ENCODE results near the gene GRID1. TPM values are rescaled to one million over a fixed set of nuclear protein-coding genes. Genes with fewer than 3 reads are reported as not detected.

The GRID1 gene
- polyA plus RNA-seq, 1 of the 3 experiments (the other 2 are of a cell fraction): 0.13 TPM

- TF ChIP-seq RXRA (IDR thresholded peaks at IDR 0.05; ENCODE audit: borderline replicate concordance, low read depth): no peak
Measured at GRCh38 chr10:86249794-86250193, 116.8 kb downstream of the GRID1 start (continued).

DNA sequence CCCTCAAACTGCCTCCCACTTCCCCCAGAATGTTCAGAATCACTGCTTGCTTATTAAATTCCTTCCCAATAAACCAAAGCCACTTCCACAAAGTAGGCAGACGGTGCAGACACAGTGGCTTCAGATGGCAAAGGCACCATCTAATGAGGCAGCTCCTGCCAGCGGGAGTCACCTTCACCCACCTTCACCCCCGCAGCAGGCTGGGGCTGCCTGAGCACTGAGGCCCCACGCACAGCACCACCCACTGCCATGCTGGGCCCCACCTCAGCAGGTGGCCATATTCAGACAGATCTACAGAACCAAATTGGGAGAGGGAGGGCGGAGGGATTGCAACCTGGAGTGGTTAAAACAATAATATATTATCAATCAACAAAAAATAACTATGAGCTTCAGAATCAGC is 118.5 kb downstream of the GRID1 start:
- Histone ChIP-seq H3K4me3 (ENCODE audit: low read depth in 2 of 2, low read length in 1 of 2) (no peak overlapping the region), H4K20me1 (ENCODE audit: insufficient read depth) (no peaks in the 10 kb centered on the region), H3F3A (replicated peaks; ENCODE audit: insufficient read depth) (no peaks in the 10 kb centered on the region), H3K27me3 (ENCODE audit: insufficient read depth) (no peaks in the 10 kb centered on the region), H3K9me2 (no peaks in the 10 kb centered on the region), H3K9ac (no peak overlapping the region), H3K9me3 (no peaks in the 10 kb centered on the region), H3K27ac (ENCODE audit: low read depth in 2 of 2, low read length in 1 of 2) (no peak overlapping the region), H3K36me3 (replicated peaks in 1 of 2; ENCODE audit: control insufficient read depth in 1 of 2, insufficient read depth in 2 of 2, low read length in 1 of 2) (no peaks in the 10 kb centered on the region), H2AFZ (ENCODE audit: low read depth) (no peak overlapping the region), H3K4me1 (ENCODE audit: control insufficient read depth in 1 of 2, insufficient read depth in 2 of 2, low read depth in 1 of 2, low read length in 1 of 2) (peaks cover 0 to 43% of the 10 kb centered on the region in 2 experiments; a peak in 2 of 4 replicates), H3K4me2 (no peak overlapping the region), H3K79me2 (ENCODE audit: insufficient read depth) (no peaks in the 10 kb centered on the region)
- 23% methylated on average over 5 of the region's 5 CpGs for WGBS (ENCODE audit: low lambda C conversion rate)
- no peak for DNase-seq
- ChIA-PET CTCF (no interaction called here), POLR2A (no interaction called here)
- TF ChIP-seq, protein P1, sequence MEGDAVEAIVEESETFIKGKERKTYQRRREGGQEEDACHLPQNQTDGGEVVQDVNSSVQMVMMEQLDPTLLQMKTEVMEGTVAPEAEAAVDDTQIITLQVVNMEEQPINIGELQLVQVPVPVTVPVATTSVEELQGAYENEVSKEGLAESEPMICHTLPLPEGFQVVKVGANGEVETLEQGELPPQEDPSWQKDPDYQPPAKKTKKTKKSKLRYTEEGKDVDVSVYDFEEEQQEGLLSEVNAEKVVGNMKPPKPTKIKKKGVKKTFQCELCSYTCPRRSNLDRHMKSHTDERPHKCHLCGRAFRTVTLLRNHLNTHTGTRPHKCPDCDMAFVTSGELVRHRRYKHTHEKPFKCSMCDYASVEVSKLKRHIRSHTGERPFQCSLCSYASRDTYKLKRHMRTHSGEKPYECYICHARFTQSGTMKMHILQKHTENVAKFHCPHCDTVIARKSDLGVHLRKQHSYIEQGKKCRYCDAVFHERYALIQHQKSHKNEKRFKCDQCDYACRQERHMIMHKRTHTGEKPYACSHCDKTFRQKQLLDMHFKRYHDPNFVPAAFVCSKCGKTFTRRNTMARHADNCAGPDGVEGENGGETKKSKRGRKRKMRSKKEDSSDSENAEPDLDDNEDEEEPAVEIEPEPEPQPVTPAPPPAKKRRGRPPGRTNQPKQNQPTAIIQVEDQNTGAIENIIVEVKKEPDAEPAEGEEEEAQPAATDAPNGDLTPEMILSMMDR (IDR thresholded peaks at IDR 0.05): no peak
- TF ChIP-seq, protein P2, sequence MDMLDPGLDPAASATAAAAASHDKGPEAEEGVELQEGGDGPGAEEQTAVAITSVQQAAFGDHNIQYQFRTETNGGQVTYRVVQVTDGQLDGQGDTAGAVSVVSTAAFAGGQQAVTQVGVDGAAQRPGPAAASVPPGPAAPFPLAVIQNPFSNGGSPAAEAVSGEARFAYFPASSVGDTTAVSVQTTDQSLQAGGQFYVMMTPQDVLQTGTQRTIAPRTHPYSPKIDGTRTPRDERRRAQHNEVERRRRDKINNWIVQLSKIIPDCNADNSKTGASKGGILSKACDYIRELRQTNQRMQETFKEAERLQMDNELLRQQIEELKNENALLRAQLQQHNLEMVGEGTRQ (IDR thresholded peaks at IDR 0.05; ENCODE audit: borderline replicate concordance, low read depth, low read length): no peak
- TF ChIP-seq IRF3 (IDR thresholded peaks at IDR 0.05; ENCODE audit: low read depth, low read length): no peak

GRCh38 chr10:86247588-86247987 is 119.0 kb downstream of the GRID1 start:
- no peak overlapping the region for H2AFZ ChIP-seq (ENCODE audit: low read depth)
- H3K79me2 ChIP-seq (ENCODE audit: insufficient read depth): no peaks in the 10 kb centered on the region
- no peak overlapping the region for H3K4me2 ChIP-seq
- H3K9ac ChIP-seq: no peak overlapping the region
- H3K36me3 ChIP-seq (replicated peaks in 1 of 2; ENCODE audit: control insufficient read depth in 1 of 2, insufficient read depth in 2 of 2, low read length in 1 of 2): no peaks in the 10 kb centered on the region
- DNase-seq: no peak
- H3K9me2 ChIP-seq: no peaks in the 10 kb centered on the region
- 70% methylated on average over 1 of the region's 1 CpG for WGBS (ENCODE audit: low lambda C conversion rate)
- H3K27me3 ChIP-seq (ENCODE audit: insufficient read depth): no peaks in the 10 kb centered on the region
- ChIA-PET CTCF (no interaction called here), POLR2A (no interaction called here)
- no peaks in the 10 kb centered on the region for H3K9me3 ChIP-seq
- H3K27ac ChIP-seq (ENCODE audit: low read depth in 2 of 2, low read length in 1 of 2): no peak overlapping the region
- TF ChIP-seq RCOR1 (IDR thresholded peaks at IDR 0.05; ENCODE audit: low read length): no peak
- TF ChIP-seq POLR2AphosphoS5 (IDR thresholded peaks at IDR 0.05; ENCODE audit: low read depth, low read length): no peak
- TF ChIP-seq, protein P3, sequence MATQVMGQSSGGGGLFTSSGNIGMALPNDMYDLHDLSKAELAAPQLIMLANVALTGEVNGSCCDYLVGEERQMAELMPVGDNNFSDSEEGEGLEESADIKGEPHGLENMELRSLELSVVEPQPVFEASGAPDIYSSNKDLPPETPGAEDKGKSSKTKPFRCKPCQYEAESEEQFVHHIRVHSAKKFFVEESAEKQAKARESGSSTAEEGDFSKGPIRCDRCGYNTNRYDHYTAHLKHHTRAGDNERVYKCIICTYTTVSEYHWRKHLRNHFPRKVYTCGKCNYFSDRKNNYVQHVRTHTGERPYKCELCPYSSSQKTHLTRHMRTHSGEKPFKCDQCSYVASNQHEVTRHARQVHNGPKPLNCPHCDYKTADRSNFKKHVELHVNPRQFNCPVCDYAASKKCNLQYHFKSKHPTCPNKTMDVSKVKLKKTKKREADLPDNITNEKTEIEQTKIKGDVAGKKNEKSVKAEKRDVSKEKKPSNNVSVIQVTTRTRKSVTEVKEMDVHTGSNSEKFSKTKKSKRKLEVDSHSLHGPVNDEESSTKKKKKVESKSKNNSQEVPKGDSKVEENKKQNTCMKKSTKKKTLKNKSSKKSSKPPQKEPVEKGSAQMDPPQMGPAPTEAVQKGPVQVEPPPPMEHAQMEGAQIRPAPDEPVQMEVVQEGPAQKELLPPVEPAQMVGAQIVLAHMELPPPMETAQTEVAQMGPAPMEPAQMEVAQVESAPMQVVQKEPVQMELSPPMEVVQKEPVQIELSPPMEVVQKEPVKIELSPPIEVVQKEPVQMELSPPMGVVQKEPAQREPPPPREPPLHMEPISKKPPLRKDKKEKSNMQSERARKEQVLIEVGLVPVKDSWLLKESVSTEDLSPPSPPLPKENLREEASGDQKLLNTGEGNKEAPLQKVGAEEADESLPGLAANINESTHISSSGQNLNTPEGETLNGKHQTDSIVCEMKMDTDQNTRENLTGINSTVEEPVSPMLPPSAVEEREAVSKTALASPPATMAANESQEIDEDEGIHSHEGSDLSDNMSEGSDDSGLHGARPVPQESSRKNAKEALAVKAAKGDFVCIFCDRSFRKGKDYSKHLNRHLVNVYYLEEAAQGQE (IDR thresholded peaks at IDR 0.05; ENCODE audit: low read depth, low read length): no peak
- TF ChIP-seq, protein P4, sequence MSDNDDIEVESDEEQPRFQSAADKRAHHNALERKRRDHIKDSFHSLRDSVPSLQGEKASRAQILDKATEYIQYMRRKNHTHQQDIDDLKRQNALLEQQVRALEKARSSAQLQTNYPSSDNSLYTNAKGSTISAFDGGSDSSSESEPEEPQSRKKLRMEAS (IDR thresholded peaks at IDR 0.05; ENCODE audit: low read depth): no peak
- TF ChIP-seq RAD21 (IDR thresholded peaks at IDR 0.05; ENCODE audit: low read length): no peak
- TF ChIP-seq NFIC (IDR thresholded peaks at IDR 0.05; ENCODE audit: borderline replicate concordance): no peak
- no peak for TF ChIP-seq SMC3 (IDR thresholded peaks at IDR 0.05; ENCODE audit: low read depth, low read length)
- no peak for TF ChIP-seq TEAD4 (IDR thresholded peaks at IDR 0.05; ENCODE audit: borderline replicate concordance, insufficient read depth)
- no peaks in the 10 kb centered on the region for H3F3A ChIP-seq (replicated peaks; ENCODE audit: insufficient read depth)
- H3K4me3 ChIP-seq (ENCODE audit: low read depth in 2 of 2, low read length in 1 of 2): no peak overlapping the region
- H3K4me1 ChIP-seq (ENCODE audit: control insufficient read depth in 1 of 2, insufficient read depth in 2 of 2, low read depth in 1 of 2, low read length in 1 of 2): peaks cover 0 to 38% of the 10 kb centered on the region in 2 experiments; a peak in 2 of 4 replicates
- no peaks in the 10 kb centered on the region for H4K20me1 ChIP-seq (ENCODE audit: insufficient read depth)
